GM04503 (cell line): Measurements from ENCODE around the gene CFLAR.
"Not testable (repeated sequence)": the region's sequence is repeated elsewhere in the genome, so short reads cannot be mapped to it uniquely, and the experiment has no call there.

ENCODE experiments used
- DNase-seq: peaks from one replicate; pipeline ENCODE4 v3.0.0-alpha.2; 2012; ENCODE audit warnings: low read depth

CFLAR gene

GRCh38 chr2:201183365-201183727 is 67.4 kb downstream of the CFLAR start:
- DNase-seq: no peak

- DNase-seq: not testable (repeated sequence)
Observed at GRCh38 chr2:201183835-201184234, 67.9 kb downstream of the CFLAR start.

- DNase-seq: not testable (repeated sequence)
Observed at GRCh38 chr2:201184248-201184647, 68.3 kb downstream of the CFLAR start.

GRCh38 chr2:201185863-201186262 is 69.9 kb downstream of the CFLAR start:
- no peak for DNase-seq

GRCh38 chr2:201186982-201187381 is 71.0 kb downstream of the CFLAR start:
- DNase-seq: no peak

- DNase-seq: no peak
Observed at GRCh38 chr2:201188449-201188848, 72.5 kb downstream of the CFLAR start.

- DNase-seq: no peak
Observed at GRCh38 chr2:201191132-201191875, 75.3 kb downstream of the CFLAR start.

GRCh38 chr2:201194097-201194496 is 78.1 kb downstream of the CFLAR start:
- DNase-seq: no peak

GRCh38 chr2:201195331-201195730 is 79.4 kb downstream of the CFLAR start:
- no peak for DNase-seq

GRCh38 chr2:201196003-201196402 is 80.0 kb downstream of the CFLAR start:
- no peak for DNase-seq

GRCh38 chr2:201196803-201197202 is 80.8 kb downstream of the CFLAR start:
- no peak for DNase-seq

- no peak for DNase-seq
Observed at GRCh38 chr2:201197781-201198180, 81.8 kb downstream of the CFLAR start.

- DNase-seq: no peak
Observed at GRCh38 chr2:201199847-201200246, 83.9 kb downstream of the CFLAR start.

- DNase-seq: no peak
Observed at GRCh38 chr2:201200345-201200744, 84.4 kb downstream of the CFLAR start.

- DNase-seq: no peak
Observed at GRCh38 chr2:201201371-201201770, 85.4 kb downstream of the CFLAR start.

GRCh38 chr2:201203916-201204654 is 88.1 kb downstream of the CFLAR start:
- peak; percentile 61 for DNase-seq

- no peak for DNase-seq
Observed at GRCh38 chr2:201204655-201205514, 88.9 kb downstream of the CFLAR start.

- DNase-seq: peak; percentile 55
Observed at GRCh38 chr2:201205515-201205849, 89.5 kb downstream of the CFLAR start.

- DNase-seq: no peak
Observed at GRCh38 chr2:201208563-201209252, 92.7 kb downstream of the CFLAR start.

- no peak for DNase-seq
Observed at GRCh38 chr2:201215963-201216362, 100.0 kb downstream of the CFLAR start.

- DNase-seq: no peak
Observed at GRCh38 chr2:201216918-201217317, 101.0 kb downstream of the CFLAR start.

- no peak for DNase-seq
Observed at GRCh38 chr2:201218780-201219179, 102.8 kb downstream of the CFLAR start.
